B cell (primary cell): Measurements from ENCODE around the gene SNRPB2. TPM values are rescaled to one million over a fixed set of nuclear protein-coding genes. Genes with fewer than 3 reads are reported as not detected.

Experiments used
- ATAC-seq: fragments of 200-7000 bp; cut with Tn5 transposase; one replicate; pipeline ENCODE4 v1.10.0; 2021; ENCODE audit warnings: low read depth, mild to moderate bottlenecking, moderate number of reproducible peaks, moderate library complexity
- CTCF ChIA-PET: fragments of 350-600 bp; sonication (Branson Sonifier 250); formaldehyde crosslinking; loops from one replicate; lab custom pipeline; 2021; ENCODE audit warnings: antibody characterized with exemption, inconsistent platforms; lab: Charles Lee
- POLR2A ChIA-PET: fragments of 350-600 bp; sonication (Branson Sonifier 250); formaldehyde crosslinking; loops from one replicate; lab custom pipeline; 2021; ENCODE audit warnings: antibody characterized with exemption; lab: Charles Lee
- DNase-seq: peaks from one replicate; pipeline ENCODE4 v3.0.0; 2013
- H2AFZ ChIP-seq: 2 replicates; pipeline ENCODE4 v1.6.1; 2012; ENCODE audit warnings: mild to moderate bottlenecking, low read depth, low read length; ENCODE audit not compliant: insufficient read depth, poor library complexity, severe bottlenecking
- H3K27ac ChIP-seq, 2 donors: 1 replicate in 1 of 2; 2 replicates in 1 of 2; pipeline ENCODE4 v1.5.1; 2012 to 2013; ENCODE audit warnings: low read length in 2 of 2, mild to moderate bottlenecking in 2 of 2, moderate library complexity in 1 of 2
- H3K27me3 ChIP-seq, 4 experiments: fragments of 200-600 bp in 1 of 4; sonication (generic) in 1 of 4; replicated peaks in 1 of 4; 1 replicate in 2 of 4; 2 replicates in 2 of 4; pipeline versions ENCODE4 v1.6.1 to v1.7.0; 2013 to 2016; ENCODE audit warnings: low read length in 3 of 4, mild to moderate bottlenecking in 2 of 4, mixed read lengths in 1 of 4, moderate library complexity in 1 of 4; ENCODE audit not compliant: insufficient read depth in 4 of 4, control insufficient read depth in 3 of 4; ENCODE audit errors: control extremely low read depth in 1 of 4
- H3K36me3 ChIP-seq, 2 experiments: replicated peaks in 1 of 2; 1 replicate in 1 of 2; 2 replicates in 1 of 2; pipeline versions ENCODE4 v1.6.1 to v1.7.1; 2013; ENCODE audit warnings: low read length in 1 of 2; ENCODE audit not compliant: insufficient read depth in 2 of 2, control insufficient read depth in 1 of 2; ENCODE audit errors: control extremely low read depth in 1 of 2, extremely low read depth in 1 of 2
- H3K4me1 ChIP-seq, 2 donors: fragments of 200-600 bp in 1 of 2; sonication (generic) in 1 of 2; 1 replicate in 1 of 2; 2 replicates in 1 of 2; pipeline versions ENCODE4 v1.5.1 to v1.6.1; 2013 to 2017; ENCODE audit warnings: low read length in 2 of 2; ENCODE audit not compliant: control insufficient read depth in 2 of 2, insufficient read depth in 2 of 2
- H3K4me2 ChIP-seq: replicated peaks from 2 replicates; pipeline ENCODE3; 2012; ENCODE audit warnings: mild to moderate bottlenecking, low read depth, low read length; ENCODE audit not compliant: poor library complexity, severe bottlenecking
- H3K4me3 ChIP-seq, 5 experiments: fragments of 200-600 bp in 1 of 5; sonication (generic) in 1 of 5; 1 replicate in 3 of 5; 2 replicates in 2 of 5; pipeline versions ENCODE4 v1.5.1 to v1.7.0; 2011 to 2016; ENCODE audit warnings: low read length in 4 of 5, mild to moderate bottlenecking in 4 of 5, low read depth in 2 of 5, control low read depth in 1 of 5, moderate library complexity in 1 of 5; ENCODE audit not compliant: insufficient read depth in 1 of 5; ENCODE audit errors: control extremely low read depth in 1 of 5, extremely low read depth in 1 of 5
- H3K79me2 ChIP-seq: fragments of 200-600 bp; sonication (generic); one replicate; pipeline ENCODE4 v1.6.0; 2016; ENCODE audit warnings: low read length; ENCODE audit not compliant: control insufficient read depth, insufficient read depth
- H3K9ac ChIP-seq: fragments of 200-600 bp; sonication (generic); 2 replicates; pipeline ENCODE4 v1.6.1; 2017; ENCODE audit warnings: mild to moderate bottlenecking, low read length, moderate library complexity
- H3K9me3 ChIP-seq, 3 donors: one replicate each; pipeline versions ENCODE4 v1.6.1 to v1.7.1; 2013; ENCODE audit warnings: low read length in 2 of 3; ENCODE audit not compliant: control insufficient read depth in 2 of 3, insufficient read depth in 1 of 3; ENCODE audit errors: control extremely low read depth in 1 of 3
- H4K20me1 ChIP-seq: 2 replicates; pipeline ENCODE4 v1.6.0; 2012; ENCODE audit warnings: mild to moderate bottlenecking, low read length; ENCODE audit not compliant: insufficient read depth, control insufficient read depth, poor library complexity, severe bottlenecking
- H3K27ac Mint-ChIP-seq: one replicate; pipeline ENCODE4 v1.8.0; 2021; ENCODE audit warnings: mixed read lengths
- H3K27me3 Mint-ChIP-seq: one replicate; pipeline ENCODE4 v1.8.0; 2021; ENCODE audit warnings: mixed read lengths
- H3K4me1 Mint-ChIP-seq: one replicate; pipeline ENCODE4 v1.8.0; 2021; ENCODE audit warnings: mixed read lengths
- H3K4me3 Mint-ChIP-seq: one replicate; pipeline ENCODE4 v1.8.0; 2021; ENCODE audit warnings: mixed read lengths
- H3K9me3 Mint-ChIP-seq: one replicate; pipeline ENCODE4 v1.8.0; 2022; ENCODE audit warnings: mixed read lengths; ENCODE audit not compliant: insufficient read depth
- CTCF ChIP-seq: fragments of 200-600 bp; IDR thresholded peaks from one replicate; pipeline ENCODE4 v1.8.0; 2022; ENCODE audit warnings: antibody characterized with exemption, mild to moderate bottlenecking
- EZH2 ChIP-seq: IDR thresholded peaks from 2 replicates; pipeline ENCODE4 v1.6.1; 2012; ENCODE audit warnings: borderline replicate concordance, low read depth, mild to moderate bottlenecking, moderate library complexity, low read length; ENCODE audit not compliant: insufficient read depth, poor library complexity, severe bottlenecking
- WGBS: methylation state at CpG from one replicate; pipeline ENCODE4 v1.1.5; 2013; ENCODE audit warnings: missing lambda C conversion rate; ENCODE audit not compliant: insufficient coverage; 5-methylcytosine and 5-hydroxymethylcytosine counted together
- intact Hi-C: fragments of 100-400 bp; cut with micrococcal nuclease; formaldehyde crosslinking; loops from one replicate; pipeline ENCODE4 v1.10.0; 2022
- polyA plus RNA-seq: library from polyadenylated mRNA; depleted of rRNA; stranded (reverse); fragments of >200 nt; gene quantifications from 2 replicates; pipeline ENCODE4 v1.2.3, GENCODE V29; 2012
- total RNA-seq, 2 donors: library from RNA; stranded (reverse); fragments of 120-200 nt in 1 of 2; gene quantifications; 1 replicate in 1 of 2; 2 replicates in 1 of 2; pipeline versions ENCODE4 v1.2.3 to v1.2.4, GENCODE V29; 2013 to 2022

SNRPB2 gene
- total and polyA plus RNA-seq, 2 donors (not counting 1 experiment from before 2014, with no cell fraction given), result 22.4 to 38.3 TPM

- Mint-ChIP-seq H3K27me3 (peaks cover 45% of the 10 kb centered on the region), H3K4me1 (no peaks in the 10 kb centered on the region)
- no peak for TF ChIP-seq EZH2
Observed at GRCh38 chr20:16693278-16693677, 36.5 kb upstream of the SNRPB2 start.

DNA sequence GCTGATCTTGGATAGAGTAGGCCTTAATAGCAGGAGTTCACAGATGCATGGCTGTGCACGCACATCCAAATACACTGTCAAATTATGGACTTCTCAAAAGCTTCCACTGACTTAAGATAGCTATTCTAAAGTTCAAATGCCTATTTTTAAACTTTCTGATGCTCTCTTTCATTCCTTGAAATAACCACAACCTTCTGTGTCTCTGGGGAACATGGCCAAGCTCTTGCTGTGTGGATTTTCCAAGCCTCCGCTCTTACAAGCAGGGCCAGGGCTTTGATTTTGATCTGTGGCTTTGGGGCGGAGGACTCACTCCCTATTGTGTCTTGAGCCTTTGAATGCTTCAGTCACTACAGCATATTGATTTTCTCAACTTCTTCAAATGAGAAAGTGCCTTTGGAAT is 35.7 kb upstream of the SNRPB2 start:
- TF ChIP-seq CTCF, result no peak
- no peak for TF ChIP-seq EZH2
- H3K4me1 ChIP-seq, result no peaks in the 10 kb centered on the region
- Mint-ChIP-seq H3K4me3 (no peak overlapping the region), H3K9me3 (no peaks in the 10 kb centered on the region), H3K27me3 (peaks cover 47% of the 10 kb centered on the region), H3K4me1 (no peaks in the 10 kb centered on the region), H3K27ac (no peak overlapping the region)
- no peaks in the 10 kb centered on the region for H3K36me3 ChIP-seq
- H3K9ac ChIP-seq, result no peak overlapping the region
- no peaks in the 10 kb centered on the region for H3K9me3 ChIP-seq
- intact Hi-C loops, result no loop called here
- POLR2A ChIA-PET, result no interaction called here
- CTCF ChIA-PET, result no interaction called here
- no peak overlapping the region for H3K27ac ChIP-seq
- H3K4me3 ChIP-seq, result no peak overlapping the region
- no peak for DNase-seq
- 67% methylated on average over 3 of the region's 3 CpGs for WGBS
- no peaks in the 10 kb centered on the region for H4K20me1 ChIP-seq
- H3K4me2 ChIP-seq, result no peak overlapping the region
- H2AFZ ChIP-seq, result no peak overlapping the region
- ATAC-seq, result no peak
- peaks cover 0 to 4% (median 1%) of the 10 kb centered on the region in 4 experiments for H3K27me3 ChIP-seq
- H3K79me2 ChIP-seq, result no peaks in the 10 kb centered on the region

More at GRCh38 chr20:16693278-16693677, 36.5 kb upstream of the SNRPB2 start:
- H3K4me1 ChIP-seq, result no peaks in the 10 kb centered on the region
- ATAC-seq (no peak), DNase-seq (no peak)
- peaks cover 0 to 4% (median 1%) of the 10 kb centered on the region in 4 experiments for H3K27me3 ChIP-seq
- H3K4me2 ChIP-seq, result no peak overlapping the region
- Mint-ChIP-seq H3K4me3 (no peak overlapping the region), H3K9me3 (no peaks in the 10 kb centered on the region), H3K27ac (no peak overlapping the region)
- H2AFZ ChIP-seq, result no peak overlapping the region
- POLR2A ChIA-PET, result no interaction called here
- H3K79me2 ChIP-seq, result no peaks in the 10 kb centered on the region
- CTCF ChIA-PET, result no interaction called here
- intact Hi-C loops, result no loop called here
- H3K36me3 ChIP-seq, result no peaks in the 10 kb centered on the region
- H3K4me3 ChIP-seq, result no peak overlapping the region
- H4K20me1 ChIP-seq, result no peaks in the 10 kb centered on the region
- no CpG with 5 or more reads among the region's 1 CpG for WGBS
- H3K27ac ChIP-seq, result no peak overlapping the region
- H3K9me3 ChIP-seq, result no peaks in the 10 kb centered on the region
- no peak overlapping the region for H3K9ac ChIP-seq
